IPS DF 6.9 (cell line): ENCODE results near the gene KLF16.

Source experiments
- DNase-seq: peaks from one replicate; pipeline ENCODE4 v3.0.0-alpha.2; 2013; ENCODE audit warnings: low read depth, low spot score
- H3K27ac ChIP-seq: one replicate; pipeline ENCODE4 v1.5.1; 2013; ENCODE audit warnings: low read length, control low read depth
- H3K27me3 ChIP-seq: 2 replicates; pipeline ENCODE4 v1.6.1; 2013; ENCODE audit warnings: mild to moderate bottlenecking, low read length; ENCODE audit not compliant: control insufficient read depth, insufficient read depth
- H3K36me3 ChIP-seq: 2 replicates; pipeline ENCODE4 v1.6.1; 2013; ENCODE audit warnings: low read length; ENCODE audit not compliant: control insufficient read depth, insufficient read depth
- H3K4me1 ChIP-seq: 2 replicates; pipeline ENCODE4 v1.6.1; 2013; ENCODE audit warnings: low read length; ENCODE audit not compliant: control insufficient read depth, insufficient read depth
- H3K4me3 ChIP-seq: 2 replicates; pipeline ENCODE4 v1.5.1; 2013; ENCODE audit warnings: mild to moderate bottlenecking, low read length
- H3K9me3 ChIP-seq: 2 replicates; pipeline ENCODE4 v1.6.1; 2013; ENCODE audit warnings: low read length, inconsistent platforms; ENCODE audit not compliant: control insufficient read depth, insufficient read depth
- WGBS: extraction: QIAGEN DNeasy Blood & Tissue Kit; methylation state at CpG from one replicate; pipeline ENCODE4 v1.1.7; 2013; ENCODE audit warnings: mixed read lengths, missing lambda C conversion rate; ENCODE audit not compliant: insufficient read length, insufficient coverage; 5-methylcytosine and 5-hydroxymethylcytosine counted together

KLF16 gene

GRCh38 chr19:1847684-1848398 lies 15.5 kb downstream of the KLF16 start:
- Histone ChIP-seq H3K4me3 (peak overlapping the region; percentile 86), H3K36me3 (no peaks in the 10 kb centered on the region), H3K9me3 (no peaks in the 10 kb centered on the region), H3K27me3 (no peaks in the 10 kb centered on the region), H3K4me1 (peaks cover 9% of the 10 kb centered on the region; the same call in 1 of the 2 replicates), H3K27ac (no peak overlapping the region)
- no peak for DNase-seq
- WGBS, result no CpG with 5 or more reads among the region's 72 CpGs

- no peak for DNase-seq
- peak overlapping the region; percentile 86 for H3K4me3 ChIP-seq
- WGBS, result no CpG with 5 or more reads among the region's 12 CpGs
- no peak overlapping the region for H3K27ac ChIP-seq
- H3K4me1 ChIP-seq, result peaks cover 7% of the 10 kb centered on the region; the same call in 1 of the 2 replicates
- no peaks in the 10 kb centered on the region for H3K27me3 ChIP-seq
- no peaks in the 10 kb centered on the region for H3K36me3 ChIP-seq
- no peaks in the 10 kb centered on the region for H3K9me3 ChIP-seq
These were observed 16.1 kb downstream of the KLF16 start for GRCh38 chr19:1847348-1847683.

- no CpG with 5 or more reads among the region's 29 CpGs for WGBS
- Histone ChIP-seq H3K27me3 (no peaks in the 10 kb centered on the region), H3K27ac (no peak overlapping the region), H3K9me3 (no peaks in the 10 kb centered on the region), H3K4me1 (peaks cover 7% of the 10 kb centered on the region; the same call in 1 of the 2 replicates), H3K36me3 (no peaks in the 10 kb centered on the region), H3K4me3 (no peak overlapping the region; the same call in 1 of the 2 replicates)
- no peak for DNase-seq
These were observed 16.7 kb downstream of the KLF16 start for GRCh38 chr19:1846517-1847204.

GRCh38 chr19:1845642-1846041 lies 17.7 kb downstream of the KLF16 start:
- DNase-seq, result no peak
- Histone ChIP-seq H3K4me1 (peaks cover 7% of the 10 kb centered on the region; the same call in 1 of the 2 replicates), H3K36me3 (no peaks in the 10 kb centered on the region; the same call in 1 of the 2 replicates), H3K9me3 (no peaks in the 10 kb centered on the region), H3K27ac (no peak overlapping the region), H3K27me3 (no peaks in the 10 kb centered on the region), H3K4me3 (no peak overlapping the region)
- WGBS, result no CpG with 5 or more reads among the region's 11 CpGs

DNA sequence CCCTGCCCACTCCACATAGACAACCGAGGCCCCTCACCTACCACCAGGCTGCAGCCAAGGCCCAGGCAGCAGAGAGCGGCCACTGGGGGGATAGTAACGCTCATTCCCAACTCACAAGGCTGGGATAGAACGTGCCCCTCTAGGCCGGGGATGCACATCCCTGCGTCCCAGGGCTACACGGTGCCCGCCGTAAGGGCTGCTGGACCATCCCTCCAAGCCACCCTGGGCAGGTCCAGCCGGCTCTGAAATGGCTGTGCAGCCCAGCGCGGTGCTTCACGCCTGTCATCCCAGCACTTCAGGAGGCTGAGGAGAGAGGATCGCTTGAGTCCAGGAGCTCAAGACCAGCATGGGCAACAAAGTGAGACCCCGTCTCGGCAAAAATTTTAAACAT lies 18.3 kb downstream of the KLF16 start:
- Histone ChIP-seq H3K9me3 (no peaks in the 10 kb centered on the region), H3K4me3 (no peak overlapping the region), H3K27ac (no peak overlapping the region), H3K36me3 (no peaks in the 10 kb centered on the region; the same call in 1 of the 2 replicates), H3K27me3 (no peaks in the 10 kb centered on the region), H3K4me1 (peaks cover 7% of the 10 kb centered on the region; the same call in 1 of the 2 replicates)
- WGBS, result no CpG with 5 or more reads among the region's 16 CpGs
- DNase-seq, result no peak

GRCh38 chr19:1844513-1845124 lies 18.8 kb downstream of the KLF16 start:
- no peak overlapping the region for H3K4me3 ChIP-seq
- H3K4me1 ChIP-seq, result peaks cover 7% of the 10 kb centered on the region; the same call in 1 of the 2 replicates
- no peaks in the 10 kb centered on the region for H3K27me3 ChIP-seq
- no peaks in the 10 kb centered on the region; the same call in 1 of the 2 replicates for H3K36me3 ChIP-seq
- WGBS, result no CpG with 5 or more reads among the region's 19 CpGs
- H3K27ac ChIP-seq, result no peak overlapping the region
- DNase-seq, result no peak
- no peaks in the 10 kb centered on the region for H3K9me3 ChIP-seq

- Histone ChIP-seq H3K36me3 (no peaks in the 10 kb centered on the region; the same call in 1 of the 2 replicates), H3K4me1 (peaks cover 7% of the 10 kb centered on the region; the same call in 1 of the 2 replicates), H3K27me3 (no peaks in the 10 kb centered on the region), H3K9me3 (no peaks in the 10 kb centered on the region), H3K27ac (no peak overlapping the region), H3K4me3 (no peak overlapping the region)
- no CpG with 5 or more reads among the region's 25 CpGs for WGBS
- DNase-seq, result no peak
These were observed 19.6 kb downstream of the KLF16 start for GRCh38 chr19:1843646-1844394.

DNA sequence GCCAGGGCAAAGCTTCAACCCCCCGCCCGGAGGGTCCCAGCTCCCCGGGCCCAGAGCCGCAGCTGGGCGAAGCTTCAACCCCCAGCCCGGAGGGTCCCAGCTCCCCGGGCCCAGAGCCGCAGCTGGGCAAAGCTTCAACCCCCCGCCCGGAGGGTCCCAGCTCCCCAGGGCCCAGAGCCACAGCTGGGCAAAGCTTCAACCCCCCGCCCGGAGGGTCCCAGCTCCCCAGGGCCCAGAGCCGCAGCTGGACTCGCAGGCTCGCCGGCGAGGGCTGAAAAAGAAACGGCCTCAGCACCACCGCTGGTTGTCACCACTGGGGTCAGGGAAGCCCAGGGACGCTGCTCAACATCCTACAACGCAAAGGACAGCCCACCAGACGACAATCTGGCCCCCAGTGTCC lies 20.3 kb downstream of the KLF16 start:
- Histone ChIP-seq H3K4me1 (peaks cover 7% of the 10 kb centered on the region; the same call in 1 of the 2 replicates), H3K27me3 (no peaks in the 10 kb centered on the region), H3K4me3 (no peak overlapping the region), H3K27ac (no peak overlapping the region), H3K36me3 (no peaks in the 10 kb centered on the region; the same call in 1 of the 2 replicates), H3K9me3 (no peaks in the 10 kb centered on the region)
- WGBS, result no CpG with 5 or more reads among the region's 22 CpGs
- DNase-seq, result no peak

DNA sequence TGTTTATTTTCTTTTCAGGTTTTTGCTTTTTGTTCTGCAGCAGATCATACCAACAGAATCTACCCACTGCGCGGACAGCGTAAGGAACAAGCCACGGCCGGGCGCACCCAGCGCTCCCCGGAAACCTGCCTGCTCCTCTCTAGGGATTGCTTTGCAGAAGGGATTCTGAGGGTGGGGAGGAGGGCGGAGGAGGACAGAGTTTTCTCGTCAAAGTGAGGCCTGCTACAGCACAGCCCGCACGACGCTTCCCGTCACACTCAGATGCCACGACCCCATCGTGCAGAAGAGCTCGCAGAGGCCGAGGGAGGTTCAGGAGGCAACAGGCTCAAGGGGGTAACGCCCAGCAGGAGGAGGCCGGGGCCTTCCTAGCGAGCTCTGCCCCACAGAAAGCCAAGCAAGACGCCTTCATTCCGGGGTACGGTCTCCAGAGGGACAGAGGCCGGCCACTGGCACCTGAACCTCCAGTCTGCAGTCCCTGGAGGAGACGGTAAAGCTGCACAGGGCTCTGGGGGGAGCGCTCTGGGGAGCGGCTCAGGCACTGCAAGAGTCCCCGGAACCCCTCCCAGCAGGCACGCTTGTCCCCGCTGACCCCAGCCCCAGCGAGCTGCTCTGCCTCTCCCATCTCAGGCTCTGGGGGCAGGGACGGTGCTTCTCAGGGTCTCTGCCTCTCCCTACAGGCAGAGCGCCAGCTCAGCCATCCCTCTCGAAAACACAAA lies 22.0 kb downstream of the KLF16 start:
- no peak for DNase-seq
- H3K4me1 ChIP-seq, result peaks cover 1% of the 10 kb centered on the region; the same call in 1 of the 2 replicates
- H3K4me3 ChIP-seq, result no peak overlapping the region
- no CpG with 5 or more reads among the region's 35 CpGs for WGBS
- no peaks in the 10 kb centered on the region for H3K9me3 ChIP-seq
- H3K27ac ChIP-seq, result no peak overlapping the region
- H3K36me3 ChIP-seq, result no peaks in the 10 kb centered on the region; the same call in 1 of the 2 replicates
- H3K27me3 ChIP-seq, result no peaks in the 10 kb centered on the region
